ENCODE data around the gene ATP11B.

Gene ATP11B

GRCh38 chr3:182912474-182912873 is 119.2 kb downstream of the ATP11B start:
- TF ChIP-seq POLR2AphosphoS5 (IDR thresholded peaks at IDR 0.05; ENCODE audit: borderline replicate concordance, low read depth, low read length) = no peak
- no peak for TF ChIP-seq FOXP2 (optimal IDR thresholded peaks at IDR 0.05; ENCODE audit: control extremely low read depth, extremely low read length, insufficient read depth)
- TF ChIP-seq EZH2 (IDR thresholded peaks at IDR 0.05) = no peak
- H3K27ac ChIP-seq = no peak overlapping the region
- H3K9me3 ChIP-seq (ENCODE audit: low read depth, low read length) = no peaks in the 10 kb centered on the region
- no peak overlapping the region for H3K4me3 ChIP-seq
- no peak for DNase-seq (ENCODE audit: low read depth, low spot score)
- H3K36me3 ChIP-seq (ENCODE audit: insufficient read depth, low read length) = peaks cover 15% of the 10 kb centered on the region; the same call in 1 of the 2 replicates
- H3K9ac ChIP-seq (ENCODE audit: insufficient read length) = no peak overlapping the region

- H3K4me3 ChIP-seq = no peak overlapping the region
- no peaks in the 10 kb centered on the region for H3K9me3 ChIP-seq (ENCODE audit: low read depth, low read length)
- DNase-seq (ENCODE audit: low read depth, low spot score) = no peak
- no peak overlapping the region; the same call in none of the 2 replicates for H3K27ac ChIP-seq
- TF ChIP-seq EZH2 (IDR thresholded peaks at IDR 0.05) (no peak), POLR2AphosphoS5 (IDR thresholded peaks at IDR 0.05; ENCODE audit: borderline replicate concordance, low read depth, low read length) (no peak)
- no peak overlapping the region for H3K9ac ChIP-seq (ENCODE audit: insufficient read length)
- H3K36me3 ChIP-seq (ENCODE audit: insufficient read depth, low read length) = peaks cover 15% of the 10 kb centered on the region; the same call in 1 of the 2 replicates
Measured at GRCh38 chr3:182913889-182914288, 120.6 kb downstream of the ATP11B start.

GRCh38 chr3:182914341-182914740 is 121.0 kb downstream of the ATP11B start:
- Histone ChIP-seq H3K36me3 (ENCODE audit: insufficient read depth, low read length) (peaks cover 15% of the 10 kb centered on the region; the same call in 1 of the 2 replicates), H3K9ac (ENCODE audit: insufficient read length) (peak overlapping the region; percentile 18), H3K27ac (peak overlapping the region; percentile 70), H3K9me3 (ENCODE audit: low read depth, low read length) (no peaks in the 10 kb centered on the region), H3K4me3 (no peak overlapping the region)
- DNase-seq (ENCODE audit: low read depth, low spot score) = no peak
- no peak for TF ChIP-seq EZH2 (IDR thresholded peaks at IDR 0.05)
- TF ChIP-seq FOXP2 (optimal IDR thresholded peaks at IDR 0.05; ENCODE audit: control extremely low read depth, extremely low read length, insufficient read depth) = no peak
- no peak for TF ChIP-seq POLR2AphosphoS5 (IDR thresholded peaks at IDR 0.05; ENCODE audit: borderline replicate concordance, low read depth, low read length)

- Histone ChIP-seq H3K36me3 (ENCODE audit: insufficient read depth, low read length) (peaks cover 15% of the 10 kb centered on the region; the same call in 1 of the 2 replicates), H3K9ac (ENCODE audit: insufficient read length) (no peak overlapping the region), H3K27ac (no peak overlapping the region), H3K4me3 (no peak overlapping the region), H3K9me3 (ENCODE audit: low read depth, low read length) (no peaks in the 10 kb centered on the region)
- no peak for DNase-seq (ENCODE audit: low read depth, low spot score)
- TF ChIP-seq EZH2 (IDR thresholded peaks at IDR 0.05) (no peak), FOXP2 (optimal IDR thresholded peaks at IDR 0.05; ENCODE audit: control extremely low read depth, extremely low read length, insufficient read depth) (no peak)
Measured at GRCh38 chr3:182917134-182917533, 123.8 kb downstream of the ATP11B start.

- H3K4me3 ChIP-seq = no peak overlapping the region
- H3K9ac ChIP-seq (ENCODE audit: insufficient read length) = peak overlapping the region; percentile 35
- H3K27ac ChIP-seq = peak overlapping the region; percentile 87
- H3K9me3 ChIP-seq (ENCODE audit: low read depth, low read length) = no peaks in the 10 kb centered on the region
- peaks cover 24% of the 10 kb centered on the region for H3K36me3 ChIP-seq (ENCODE audit: insufficient read depth, low read length)
- DNase-seq (ENCODE audit: low read depth, low spot score) = no peak
- TF ChIP-seq POLR2AphosphoS5 (IDR thresholded peaks at IDR 0.05; ENCODE audit: borderline replicate concordance, low read depth, low read length) = no peak
- TF ChIP-seq FOXP2 (optimal IDR thresholded peaks at IDR 0.05; ENCODE audit: control extremely low read depth, extremely low read length, insufficient read depth) = no peak
- TF ChIP-seq EZH2 (IDR thresholded peaks at IDR 0.05) = no peak
Measured at GRCh38 chr3:182919866-182920357, 126.6 kb downstream of the ATP11B start.

- TF ChIP-seq EZH2 (IDR thresholded peaks at IDR 0.05) = no peak
- no peak for TF ChIP-seq FOXP2 (optimal IDR thresholded peaks at IDR 0.05; ENCODE audit: control extremely low read depth, extremely low read length, insufficient read depth)
- TF ChIP-seq POLR2AphosphoS5 (IDR thresholded peaks at IDR 0.05; ENCODE audit: borderline replicate concordance, low read depth, low read length) = no peak; the same call in 1 of the 2 replicates
- Histone ChIP-seq H3K36me3 (ENCODE audit: insufficient read depth, low read length) (peaks cover 25% of the 10 kb centered on the region), H3K27ac (peak overlapping the region; percentile 87)
Measured at GRCh38 chr3:182920515-182921084, 127.3 kb downstream of the ATP11B start.

GRCh38 chr3:182921665-182922355 is 128.5 kb downstream of the ATP11B start:
- Histone ChIP-seq H3K4me3 (0 out of 2 replicates have a peak overlapping the region, but pooled peaks have one; percentile 5), H3K27ac (peak overlapping the region; percentile 87), H3K9ac (ENCODE audit: insufficient read length) (peak overlapping the region; percentile 24), H3K9me3 (ENCODE audit: low read depth, low read length) (no peaks in the 10 kb centered on the region), H3K36me3 (ENCODE audit: insufficient read depth, low read length) (peaks cover 23% of the 10 kb centered on the region)
- no peak for DNase-seq (ENCODE audit: low read depth, low spot score)
- TF ChIP-seq POLR2AphosphoS5 (IDR thresholded peaks at IDR 0.05; ENCODE audit: borderline replicate concordance, low read depth, low read length) (no peak), EZH2 (IDR thresholded peaks at IDR 0.05) (no peak), FOXP2 (optimal IDR thresholded peaks at IDR 0.05; ENCODE audit: control extremely low read depth, extremely low read length, insufficient read depth) (no peak)

More at GRCh38 chr3:182920515-182921084, 127.3 kb downstream of the ATP11B start:
- DNase-seq (ENCODE audit: low read depth, low spot score) = no peak
- peak overlapping the region; percentile 0; the same call in 1 of the 2 replicates for H3K4me3 ChIP-seq
- peak overlapping the region; percentile 35 for H3K9ac ChIP-seq (ENCODE audit: insufficient read length)
- no peaks in the 10 kb centered on the region for H3K9me3 ChIP-seq (ENCODE audit: low read depth, low read length)

- Histone ChIP-seq H3K9me3 (ENCODE audit: low read depth, low read length) (no peaks in the 10 kb centered on the region), H3K27ac (no peak overlapping the region), H3K9ac (ENCODE audit: insufficient read length) (no peak overlapping the region), H3K4me3 (no peak overlapping the region), H3K36me3 (ENCODE audit: insufficient read depth, low read length) (peaks cover 30% of the 10 kb centered on the region)
- TF ChIP-seq EZH2 (IDR thresholded peaks at IDR 0.05) = no peak
- peak; percentile 12; the same call in 1 of the 2 replicates for TF ChIP-seq POLR2AphosphoS5 (IDR thresholded peaks at IDR 0.05; ENCODE audit: borderline replicate concordance, low read depth, low read length)
- no peak for TF ChIP-seq FOXP2 (optimal IDR thresholded peaks at IDR 0.05; ENCODE audit: control extremely low read depth, extremely low read length, insufficient read depth)
- DNase-seq (ENCODE audit: low read depth, low spot score) = no peak
Measured at GRCh38 chr3:182925330-182925943, 132.1 kb downstream of the ATP11B start.
